Body of pancreas (tissue), 4 donors: ENCODE data around the gene ELL.

Experiments used
- POLR2A ChIP-seq, 3 donors: fragments of 450-650 bp; IDR thresholded peaks; one replicate each; pipeline ENCODE4 v1.6.1; 2016; ENCODE audit warnings: antibody characterized with exemption in 3 of 3, mild to moderate bottlenecking in 2 of 3
- TF ChIP-seq, protein P1 (sequence below), 7 experiments: fragments of 450-650 bp in 4 of 7; fragments of 200-600 bp in 3 of 7; sonication (generic) in 3 of 7; IDR thresholded peaks; one replicate each; pipeline ENCODE4 v1.5.1; 2016 to 2019; ENCODE audit warnings: antibody characterized with exemption in 7 of 7

DNA sequence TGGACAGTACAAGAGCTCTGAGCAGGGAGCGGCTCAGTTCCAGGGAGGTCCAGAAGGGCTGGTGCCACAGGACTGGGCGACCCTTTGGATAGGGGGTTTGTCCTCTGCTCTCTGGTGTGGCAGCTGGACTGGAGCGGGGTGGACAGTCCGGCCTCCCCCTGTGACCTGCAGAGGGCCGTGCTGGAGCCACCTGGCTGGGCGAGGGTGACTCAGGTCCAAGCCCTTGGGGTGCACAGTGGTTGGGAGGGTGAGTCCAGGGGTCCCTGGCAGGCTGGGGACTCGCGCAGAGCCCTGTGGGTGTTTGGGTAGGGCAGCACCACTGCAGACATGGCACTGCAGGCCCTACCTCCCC is 95.5 kb downstream of the ELL start:
- TF ChIP-seq, protein P1, sequence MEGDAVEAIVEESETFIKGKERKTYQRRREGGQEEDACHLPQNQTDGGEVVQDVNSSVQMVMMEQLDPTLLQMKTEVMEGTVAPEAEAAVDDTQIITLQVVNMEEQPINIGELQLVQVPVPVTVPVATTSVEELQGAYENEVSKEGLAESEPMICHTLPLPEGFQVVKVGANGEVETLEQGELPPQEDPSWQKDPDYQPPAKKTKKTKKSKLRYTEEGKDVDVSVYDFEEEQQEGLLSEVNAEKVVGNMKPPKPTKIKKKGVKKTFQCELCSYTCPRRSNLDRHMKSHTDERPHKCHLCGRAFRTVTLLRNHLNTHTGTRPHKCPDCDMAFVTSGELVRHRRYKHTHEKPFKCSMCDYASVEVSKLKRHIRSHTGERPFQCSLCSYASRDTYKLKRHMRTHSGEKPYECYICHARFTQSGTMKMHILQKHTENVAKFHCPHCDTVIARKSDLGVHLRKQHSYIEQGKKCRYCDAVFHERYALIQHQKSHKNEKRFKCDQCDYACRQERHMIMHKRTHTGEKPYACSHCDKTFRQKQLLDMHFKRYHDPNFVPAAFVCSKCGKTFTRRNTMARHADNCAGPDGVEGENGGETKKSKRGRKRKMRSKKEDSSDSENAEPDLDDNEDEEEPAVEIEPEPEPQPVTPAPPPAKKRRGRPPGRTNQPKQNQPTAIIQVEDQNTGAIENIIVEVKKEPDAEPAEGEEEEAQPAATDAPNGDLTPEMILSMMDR (IDR thresholded peaks at IDR 0.05) = no peak
- TF ChIP-seq POLR2A (IDR thresholded peaks at IDR 0.05) = no peak
